Measurements from ENCODE around the gene ASXL2.

ASXL2 gene

GRCh38 chr2:25722224-25722623 is 156.1 kb downstream of the ASXL2 start:
- no peak for DNase-seq (ENCODE audit: low spot score)
- TF ChIP-seq CTCF (IDR thresholded peaks at IDR 0.05; ENCODE audit: extremely low read depth, missing control alignments): no peak

- DNase-seq (ENCODE audit: low spot score): no peak
- TF ChIP-seq CTCF (IDR thresholded peaks at IDR 0.05; ENCODE audit: extremely low read depth, missing control alignments): no peak
Measured at GRCh38 chr2:25720575-25720974, 157.7 kb downstream of the ASXL2 start.

- TF ChIP-seq CTCF (IDR thresholded peaks at IDR 0.05; ENCODE audit: extremely low read depth, missing control alignments): no peak
- DNase-seq (ENCODE audit: low spot score): no peak
Measured at GRCh38 chr2:25714740-25715139, 163.5 kb downstream of the ASXL2 start.

- no peak for TF ChIP-seq CTCF (IDR thresholded peaks at IDR 0.05; ENCODE audit: extremely low read depth, missing control alignments)
- DNase-seq (ENCODE audit: low spot score): no peak
Measured at GRCh38 chr2:25712455-25712854, 165.8 kb downstream of the ASXL2 start.

- no peak for DNase-seq (ENCODE audit: low spot score)
- no peak for TF ChIP-seq CTCF (IDR thresholded peaks at IDR 0.05; ENCODE audit: extremely low read depth, missing control alignments)
Measured at GRCh38 chr2:25711675-25712354, 166.5 kb downstream of the ASXL2 start.

- no peak for TF ChIP-seq CTCF (IDR thresholded peaks at IDR 0.05; ENCODE audit: extremely low read depth, missing control alignments)
- no peak for DNase-seq (ENCODE audit: low spot score)
Measured at GRCh38 chr2:25710750-25711149, 167.5 kb downstream of the ASXL2 start.

- no peak for DNase-seq (ENCODE audit: low spot score)
- TF ChIP-seq CTCF (IDR thresholded peaks at IDR 0.05; ENCODE audit: extremely low read depth, missing control alignments): no peak
Measured at GRCh38 chr2:25709349-25709748, 168.9 kb downstream of the ASXL2 start.
